Measurements from ENCODE around the gene LMCD1.

Gene LMCD1

DNA sequence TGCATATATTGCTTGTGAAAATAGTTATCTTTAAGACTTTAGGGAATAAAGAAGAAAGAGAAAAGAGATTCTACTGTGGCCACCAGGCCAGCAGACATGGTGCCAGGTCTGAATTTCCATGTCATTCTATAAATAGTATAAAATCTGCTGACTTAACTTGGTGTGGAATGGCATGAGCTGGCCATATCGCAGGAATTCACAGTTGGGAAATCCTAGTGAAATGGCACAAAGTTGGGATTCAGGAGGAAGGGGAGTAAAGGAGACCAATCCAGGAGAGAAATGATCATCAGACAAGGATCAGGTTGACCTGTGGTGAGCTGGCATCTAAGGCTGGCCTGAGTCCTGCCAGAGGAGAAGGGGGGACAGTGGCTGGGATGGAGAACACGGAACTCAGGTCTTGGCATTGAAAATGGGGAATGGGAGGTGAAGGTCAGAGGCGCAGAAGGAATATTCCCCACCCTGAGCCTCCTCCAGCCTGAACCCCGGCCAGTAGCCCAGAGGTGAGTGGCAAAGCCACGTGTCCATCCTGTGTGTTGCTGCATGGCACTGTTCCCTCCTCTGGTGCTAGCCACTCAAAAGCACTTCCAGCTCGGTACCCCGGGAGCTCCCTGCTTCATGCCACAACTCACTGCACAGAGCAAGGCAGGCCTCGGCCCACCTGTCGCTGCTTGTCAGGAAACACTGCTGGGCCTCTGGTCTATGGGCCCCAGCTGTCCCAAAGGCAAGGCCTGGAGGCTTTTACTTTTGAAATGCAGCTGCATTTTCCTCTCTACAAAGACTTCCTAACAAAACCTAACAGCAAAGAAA lies 91.6 kb downstream of the LMCD1 start:
- TF ChIP-seq, protein P1, sequence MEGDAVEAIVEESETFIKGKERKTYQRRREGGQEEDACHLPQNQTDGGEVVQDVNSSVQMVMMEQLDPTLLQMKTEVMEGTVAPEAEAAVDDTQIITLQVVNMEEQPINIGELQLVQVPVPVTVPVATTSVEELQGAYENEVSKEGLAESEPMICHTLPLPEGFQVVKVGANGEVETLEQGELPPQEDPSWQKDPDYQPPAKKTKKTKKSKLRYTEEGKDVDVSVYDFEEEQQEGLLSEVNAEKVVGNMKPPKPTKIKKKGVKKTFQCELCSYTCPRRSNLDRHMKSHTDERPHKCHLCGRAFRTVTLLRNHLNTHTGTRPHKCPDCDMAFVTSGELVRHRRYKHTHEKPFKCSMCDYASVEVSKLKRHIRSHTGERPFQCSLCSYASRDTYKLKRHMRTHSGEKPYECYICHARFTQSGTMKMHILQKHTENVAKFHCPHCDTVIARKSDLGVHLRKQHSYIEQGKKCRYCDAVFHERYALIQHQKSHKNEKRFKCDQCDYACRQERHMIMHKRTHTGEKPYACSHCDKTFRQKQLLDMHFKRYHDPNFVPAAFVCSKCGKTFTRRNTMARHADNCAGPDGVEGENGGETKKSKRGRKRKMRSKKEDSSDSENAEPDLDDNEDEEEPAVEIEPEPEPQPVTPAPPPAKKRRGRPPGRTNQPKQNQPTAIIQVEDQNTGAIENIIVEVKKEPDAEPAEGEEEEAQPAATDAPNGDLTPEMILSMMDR (IDR thresholded peaks at IDR 0.05; ENCODE audit: low read depth, low read length): no peak
- DNase-seq (ENCODE audit: extremely low read depth, low read depth): no peak

GRCh38 chr3:8595252-8595651 lies 93.6 kb downstream of the LMCD1 start:
- TF ChIP-seq, protein P1 (IDR thresholded peaks at IDR 0.05; ENCODE audit: low read depth, low read length): no peak
- DNase-seq (ENCODE audit: extremely low read depth, low read depth): no peak

DNA sequence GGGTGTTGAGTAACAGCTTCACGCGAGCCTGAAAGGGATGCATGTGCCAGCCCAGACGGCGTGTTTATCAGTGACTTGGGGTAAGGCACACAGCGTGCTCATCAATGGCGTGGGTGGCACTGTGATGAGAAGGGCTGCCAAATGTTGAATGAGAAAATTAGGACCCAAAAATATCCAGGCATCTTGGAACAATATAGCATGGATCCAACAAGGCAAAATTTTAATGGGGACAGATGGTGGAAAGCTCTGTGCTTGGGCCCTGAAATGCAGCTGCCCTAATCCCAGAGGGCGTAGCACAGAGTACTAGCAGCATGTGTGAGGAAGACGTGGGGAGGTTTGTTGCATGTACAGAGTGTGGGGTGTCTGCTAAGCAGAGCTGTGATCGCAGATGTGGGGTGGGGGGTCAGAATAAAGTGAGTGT lies 94.1 kb downstream of the LMCD1 start:
- no peak for DNase-seq (ENCODE audit: extremely low read depth, low read depth)
- TF ChIP-seq, protein P1 (IDR thresholded peaks at IDR 0.05; ENCODE audit: low read depth, low read length): no peak

DNA sequence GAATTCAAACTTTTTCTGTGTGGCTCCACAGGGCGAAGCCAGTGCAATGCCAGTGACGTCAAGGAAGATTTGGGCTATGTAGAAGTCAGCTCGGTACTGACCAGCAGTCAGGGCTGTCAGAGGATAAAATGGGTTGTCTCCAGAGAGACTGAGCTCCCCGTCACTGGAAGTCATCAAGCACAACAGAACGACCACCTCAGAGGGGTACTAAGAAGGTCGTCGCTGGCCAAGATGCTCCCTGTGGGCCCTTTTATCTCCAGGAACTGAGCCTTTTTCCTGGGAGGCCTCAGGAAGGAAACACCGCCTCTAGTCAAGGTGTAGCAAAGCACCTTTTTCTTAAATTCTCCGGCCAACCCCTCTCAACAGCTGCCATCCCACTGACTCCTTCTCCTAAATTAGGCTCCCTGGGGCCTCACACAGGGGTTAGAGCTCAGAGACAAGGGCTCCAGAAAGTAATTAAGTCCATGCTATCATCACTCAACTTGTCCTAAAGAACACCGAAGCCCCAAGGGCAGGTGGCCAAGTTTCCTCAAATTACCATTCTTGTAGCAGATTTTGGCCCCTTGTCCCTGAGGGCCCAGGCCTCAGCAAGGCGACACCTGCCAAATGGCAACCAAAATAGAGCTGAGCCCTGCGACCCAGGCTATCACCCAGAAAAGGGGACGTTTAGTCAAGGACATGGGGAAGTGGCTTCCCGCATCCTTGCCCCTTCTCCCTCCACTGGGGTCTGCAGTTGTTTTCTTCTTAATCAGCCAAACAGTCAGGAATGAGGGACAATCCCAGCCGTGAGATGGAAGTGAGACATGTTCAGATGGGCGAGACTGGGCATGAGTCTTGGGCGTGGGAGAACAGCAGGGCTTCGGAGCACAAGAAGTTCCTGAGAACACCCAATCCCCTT lies 94.9 kb downstream of the LMCD1 start:
- DNase-seq (ENCODE audit: extremely low read depth, low read depth): no peak

GRCh38 chr3:8597219-8597853 lies 95.7 kb downstream of the LMCD1 start:
- TF ChIP-seq, protein P1 (IDR thresholded peaks at IDR 0.05; ENCODE audit: low read depth, low read length): no peak
- no peak for DNase-seq (ENCODE audit: extremely low read depth, low read depth)

More for the DNA sequence above, 94.9 kb downstream of the LMCD1 start:
- TF ChIP-seq, protein P1 (IDR thresholded peaks at IDR 0.05; ENCODE audit: low read depth, low read length): no peak

DNA sequence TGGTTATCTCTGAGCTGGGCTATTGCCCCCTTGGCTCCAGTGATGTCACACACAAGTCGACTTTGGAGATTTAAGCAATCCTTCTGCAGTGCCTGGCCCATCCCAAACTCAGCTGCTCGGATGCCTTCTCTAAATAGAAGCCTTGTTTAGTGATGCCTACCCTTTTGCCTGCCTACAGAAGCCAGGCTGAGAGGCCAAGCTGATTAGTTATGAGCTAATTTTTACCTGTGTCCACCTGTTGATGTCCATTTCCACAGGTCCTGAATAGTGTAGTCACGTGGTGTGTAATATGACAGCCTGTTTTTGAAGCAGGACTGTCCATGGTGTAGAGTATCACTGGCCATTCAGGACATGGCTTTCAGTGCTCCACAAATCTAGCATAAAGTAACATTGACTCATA lies 97.5 kb downstream of the LMCD1 start:
- no peak for DNase-seq (ENCODE audit: extremely low read depth, low read depth)
- TF ChIP-seq, protein P1 (IDR thresholded peaks at IDR 0.05; ENCODE audit: low read depth, low read length): no peak

Data from AG09319 (cell line).